PC-9 (cell line): ENCODE data around the gene RPS8.

Experiments used
- CTCF ChIP-seq: fragments of 200-600 bp; sonication (generic); conservative IDR thresholded peaks from 2 replicates; pipeline ENCODE4 v1.6.1; 2017; ENCODE audit warnings: mixed run types, antibody characterized with exemption, mild to moderate bottlenecking, moderate library complexity
- EZH2 ChIP-seq: fragments of 200-600 bp; sonication (generic); IDR thresholded peaks from 2 replicates; pipeline ENCODE4 v1.8.0; 2017; ENCODE audit warnings: antibody characterized with exemption, low read depth

GRCh38 chr1:44801491-44802305, 26.4 kb downstream of the RPS8 start:
- TF ChIP-seq CTCF (no peak), EZH2 (no peak)
